SH-SY5Y (cell line): ENCODE measurements around the gene CBX4.

Source experiments
- GATA2 ChIP-seq: IDR thresholded peaks from 2 replicates; pipeline ENCODE4 v1.6.1; 2011; ENCODE audit warnings: mild to moderate bottlenecking, low read depth, low read length
- GATA3 ChIP-seq: IDR thresholded peaks from 2 replicates; pipeline ENCODE4 v1.6.1; 2011; ENCODE audit warnings: low read depth, mild to moderate bottlenecking, low read length, moderate library complexity

- TF ChIP-seq GATA2 (no peak), GATA3 (no peak)
Observed at GRCh38 chr17:79804856-79805696, 34.2 kb downstream of the CBX4 start.
